Measurements from ENCODE around the gene RNF8.
"Not testable (repeated sequence)": the region's sequence is repeated elsewhere in the genome, so short reads cannot be mapped to it uniquely, and the experiment has no call there.

RNF8 gene

GRCh38 chr6:37353761-37354525 is at the start of gene RNF8:
RNF8 (plus strand) TSS chr6:37353983; CDS start chr6:37354165, 182 bp downstream.
- DNase-seq (ENCODE audit: low read depth in 2 of 2) = peak; percentile 79 to 90

GRCh38 chr6:37304766-37305165 is 49.0 kb upstream of the RNF8 start:
- DNase-seq (ENCODE audit: low read depth in 2 of 2) = no peak

GRCh38 chr6:37305841-37306425 is 47.9 kb upstream of the RNF8 start:
- DNase-seq (ENCODE audit: low read depth in 2 of 2) = no peak

GRCh38 chr6:37306624-37307222 is 47.1 kb upstream of the RNF8 start:
- DNase-seq (ENCODE audit: low read depth in 2 of 2) = no peak

- DNase-seq (ENCODE audit: low read depth in 2 of 2) = not testable (repeated sequence)
These were observed 46.3 kb upstream of the RNF8 start for GRCh38 chr6:37307484-37307883.

- no peak for DNase-seq (ENCODE audit: low read depth in 2 of 2)
These were observed 45.5 kb upstream of the RNF8 start for GRCh38 chr6:37308069-37308815.

- no peak for DNase-seq (ENCODE audit: low read depth in 2 of 2)
These were observed 44.7 kb upstream of the RNF8 start for GRCh38 chr6:37309046-37309445.

- no peak for DNase-seq (ENCODE audit: low read depth in 2 of 2)
These were observed 44.1 kb upstream of the RNF8 start for GRCh38 chr6:37309692-37310091.

- DNase-seq (ENCODE audit: low read depth in 2 of 2) = no peak
These were observed 42.8 kb upstream of the RNF8 start for GRCh38 chr6:37310966-37311365.

GRCh38 chr6:37311741-37312473 is 41.9 kb upstream of the RNF8 start:
- no peak for DNase-seq (ENCODE audit: low read depth in 2 of 2)

- DNase-seq (ENCODE audit: low read depth in 2 of 2) = no peak
These were observed 39.9 kb upstream of the RNF8 start for GRCh38 chr6:37313723-37314486.

- DNase-seq (ENCODE audit: low read depth in 2 of 2) = peak in 1 of 2 experiments; percentile 20
These were observed 39.2 kb upstream of the RNF8 start for GRCh38 chr6:37314487-37315156.

GRCh38 chr6:37315157-37315515 is 38.6 kb upstream of the RNF8 start:
- DNase-seq (ENCODE audit: low read depth in 2 of 2) = no peak

GRCh38 chr6:37316071-37316470 is 37.7 kb upstream of the RNF8 start:
- no peak for DNase-seq (ENCODE audit: low read depth in 2 of 2)

- no peak for DNase-seq (ENCODE audit: low read depth in 2 of 2)
These were observed 36.3 kb upstream of the RNF8 start for GRCh38 chr6:37317312-37318038.

- no peak for DNase-seq (ENCODE audit: low read depth in 2 of 2)
These were observed 34.6 kb upstream of the RNF8 start for GRCh38 chr6:37319156-37319555.

- DNase-seq (ENCODE audit: low read depth in 2 of 2) = no peak
These were observed 33.8 kb upstream of the RNF8 start for GRCh38 chr6:37319856-37320480.

- no peak for DNase-seq (ENCODE audit: low read depth in 2 of 2)
These were observed 33.1 kb upstream of the RNF8 start for GRCh38 chr6:37320646-37321045.

GRCh38 chr6:37321101-37321500 is 32.7 kb upstream of the RNF8 start:
- DNase-seq (ENCODE audit: low read depth in 2 of 2) = no peak

Measured in stimulated activated CD4-positive, alpha-beta T cell treated with anti-CD3 and anti-CD28 coated beads, Interleukin-12 subunit alpha, Interleukin-12 subunit beta, amount 100 ng/mL, for 24 hours (primary cell).